Keratinocyte (primary cell): ENCODE measurements around the gene TNFRSF6B. TPM values are rescaled to one million over a fixed set of nuclear protein-coding genes. Genes with fewer than 3 reads are reported as not detected.

Experiments
- DNase-seq: peaks from one replicate; pipeline ENCODE4 v3.0.0-alpha.2; 2011; ENCODE audit warnings: low read depth, missing footprints, low spot score
- FAIRE-seq: peaks from 2 replicates; lab custom pipeline; 2011; peaks lifted over from hg19 to GRCh38; lab: Jason Lieb, UNC
- H2AFZ ChIP-seq: 2 replicates; pipeline ENCODE4 v1.6.0; 2012; ENCODE audit warnings: low read length, control low read depth, inconsistent platforms; ENCODE audit not compliant: control insufficient read depth
- H3K27ac ChIP-seq: 2 replicates; pipeline ENCODE4 v1.5.1; 2011; ENCODE audit warnings: low read length; ENCODE audit not compliant: control insufficient read depth, insufficient read depth
- H3K27me3 ChIP-seq: 3 replicates; pipeline ENCODE4 v1.6.0; 2011; ENCODE audit warnings: low read length; ENCODE audit not compliant: control insufficient read depth, insufficient read depth; ENCODE audit errors: extremely low read depth
- H3K36me3 ChIP-seq, 2 experiments: 2 replicates in 1 of 2; 3 replicates in 1 of 2; pipeline ENCODE4 v1.5.1; 2011; ENCODE audit warnings: low read length in 2 of 2, mild to moderate bottlenecking in 1 of 2; ENCODE audit not compliant: control insufficient read depth in 2 of 2, insufficient read depth in 2 of 2; ENCODE audit errors: extremely low read depth in 1 of 2
- H3K4me1 ChIP-seq: 3 replicates; pipeline ENCODE4 v1.5.1; 2011; ENCODE audit warnings: low read length; ENCODE audit not compliant: control insufficient read depth, insufficient read depth; ENCODE audit errors: extremely low read depth
- H3K4me2 ChIP-seq: 3 replicates; pipeline ENCODE4 v1.6.0; 2011; ENCODE audit warnings: low read depth, low read length; ENCODE audit not compliant: control insufficient read depth, insufficient read depth; ENCODE audit errors: extremely low read depth
- H3K4me3 ChIP-seq, 3 experiments: fragments of 200-600 bp in 1 of 3; sonication (generic) in 1 of 3; 2 replicates in 2 of 3; 3 replicates in 1 of 3; pipeline ENCODE4 v1.5.1; 2011 to 2016; ENCODE audit warnings: low read length in 3 of 3, mild to moderate bottlenecking in 3 of 3, control low read depth in 2 of 3, inconsistent platforms in 1 of 3, low read depth in 1 of 3, mixed read lengths in 1 of 3, mixed run types in 1 of 3, moderate library complexity in 1 of 3; ENCODE audit not compliant: control insufficient read depth in 2 of 3, insufficient read depth in 2 of 3; ENCODE audit errors: extremely low read depth in 1 of 3
- H3K79me2 ChIP-seq: 2 replicates; pipeline ENCODE4 v1.6.0; 2012; ENCODE audit warnings: low read length; ENCODE audit not compliant: control insufficient read depth, insufficient read depth
- H3K9ac ChIP-seq: 3 replicates; pipeline ENCODE4 v1.6.0; 2011; ENCODE audit warnings: low read length; ENCODE audit not compliant: control insufficient read depth, insufficient read depth; ENCODE audit errors: extremely low read depth
- H3K9me1 ChIP-seq: 3 replicates; pipeline ENCODE4 v1.6.0; 2011; ENCODE audit warnings: low read length; ENCODE audit not compliant: control insufficient read depth, insufficient read depth; ENCODE audit errors: extremely low read depth
- H3K9me3 ChIP-seq: 2 replicates; pipeline ENCODE4 v1.5.1; 2012; ENCODE audit warnings: low read depth, low read length; ENCODE audit not compliant: control insufficient read depth
- H4K20me1 ChIP-seq: 3 replicates; pipeline ENCODE4 v1.6.0; 2011; ENCODE audit warnings: low read length; ENCODE audit not compliant: control insufficient read depth, insufficient read depth; ENCODE audit errors: extremely low read depth
- CTCF ChIP-seq, 3 experiments: IDR thresholded peaks in 1 of 3; conservative IDR thresholded peaks in 1 of 3; optimal IDR thresholded peaks in 1 of 3; 2 replicates in 2 of 3; 3 replicates in 1 of 3; pipeline versions ENCODE3 to v1.5.1; 2011; ENCODE audit warnings: low read length in 3 of 3, mild to moderate bottlenecking in 3 of 3, moderate library complexity in 2 of 3, control low read depth in 1 of 3, inconsistent platforms in 1 of 3; ENCODE audit not compliant: insufficient read depth in 2 of 3; ENCODE audit errors: extremely low read depth in 1 of 3
- EZH2 ChIP-seq: IDR thresholded peaks from one replicate; pipeline ENCODE4 v1.6.1; 2012; ENCODE audit warnings: inconsistent platforms, mild to moderate bottlenecking, low read length, moderate library complexity
- dilution Hi-C: fragments of 300-500 bp; cut with MboI; formaldehyde crosslinking; loops from one replicate; pipeline ENCODE4 v1.7.0; 2020; ENCODE audit warnings: low sequenced_read_pairs; ENCODE audit not compliant: extremely low pct_ligation_motif_present
- polyA plus RNA-seq, 5 experiments: library from polyadenylated mRNA; depleted of rRNA in 3 of 5; stranded (reverse) in 3 of 5; stranded (forward) in 1 of 5; unstranded in 1 of 5; fragments of >200 nt; gene quantifications; 1 replicate in 1 of 5; 2 replicates in 3 of 5; 3 replicates in 1 of 5; pipeline versions ENCODE4 v1.2.1 to v1.2.3, GENCODE V29; 2011 to 2012; ENCODE audit warnings: missing spikeins in 2 of 5, low read depth in 1 of 5, low replicate concordance in 1 of 5

TNFRSF6B gene
- polyA plus RNA-seq, 1 donor (not counting 4 experiments of a cell fraction or from before 2014, with no cell fraction given) = 51.9 TPM

DNA sequence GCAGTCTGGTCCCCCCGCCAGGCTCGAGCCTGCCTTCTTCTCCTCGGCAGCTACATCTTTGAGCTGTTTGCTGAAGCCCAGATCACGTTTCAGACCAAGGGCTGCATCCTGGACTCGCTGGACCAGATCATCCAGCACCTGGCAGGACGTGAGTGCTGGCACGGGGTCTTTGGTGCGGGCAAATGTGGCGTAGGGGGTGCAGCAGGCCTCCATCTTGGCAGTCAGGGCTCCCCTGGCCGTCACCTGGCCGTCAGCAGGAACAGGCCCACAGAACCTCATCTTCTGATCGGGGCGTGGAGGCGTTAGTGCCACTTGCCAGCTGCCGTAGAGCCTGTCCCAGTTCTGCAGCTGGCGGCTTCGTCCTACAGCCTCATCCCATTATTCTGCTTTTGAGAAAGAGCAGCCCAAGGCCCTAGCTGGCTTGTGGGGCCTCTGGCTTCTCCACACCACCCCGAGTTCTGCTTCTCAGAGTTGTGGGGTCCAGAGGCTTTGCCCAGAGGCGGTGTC is 16.6 kb upstream of the TNFRSF6B start:
- H4K20me1 ChIP-seq = no peaks in the 10 kb centered on the region
- no peaks in the 10 kb centered on the region for H3K27me3 ChIP-seq
- H3K9me3 ChIP-seq = no peaks in the 10 kb centered on the region
- H3K4me3 ChIP-seq = no peak overlapping the region
- H3K9ac ChIP-seq = no peak overlapping the region
- H3K4me1 ChIP-seq = peaks cover 21% of the 10 kb centered on the region
- no peak overlapping the region for H3K4me2 ChIP-seq
- no peaks in the 10 kb centered on the region for H3K9me1 ChIP-seq
- dilution Hi-C loops = no loop called here
- peaks cover 14 to 21% of the 10 kb centered on the region in 2 experiments for H3K36me3 ChIP-seq
- TF ChIP-seq CTCF (optimal IDR thresholded peaks at IDR 0.05 in 1 of 3, IDR thresholded peaks at IDR 0.05 in 1 of 3, conservative IDR thresholded peaks at IDR 0.05 in 1 of 3; ENCODE audit: extremely low read depth in 1 of 3, insufficient read depth in 2 of 3, low read length in 3 of 3) = no peak
- TF ChIP-seq EZH2 = no peak
- H3K27ac ChIP-seq = no peak overlapping the region
- no peak for DNase-seq
- H3K79me2 ChIP-seq = no peaks in the 10 kb centered on the region
- FAIRE-seq = no peak
- H2AFZ ChIP-seq = no peak overlapping the region

DNA sequence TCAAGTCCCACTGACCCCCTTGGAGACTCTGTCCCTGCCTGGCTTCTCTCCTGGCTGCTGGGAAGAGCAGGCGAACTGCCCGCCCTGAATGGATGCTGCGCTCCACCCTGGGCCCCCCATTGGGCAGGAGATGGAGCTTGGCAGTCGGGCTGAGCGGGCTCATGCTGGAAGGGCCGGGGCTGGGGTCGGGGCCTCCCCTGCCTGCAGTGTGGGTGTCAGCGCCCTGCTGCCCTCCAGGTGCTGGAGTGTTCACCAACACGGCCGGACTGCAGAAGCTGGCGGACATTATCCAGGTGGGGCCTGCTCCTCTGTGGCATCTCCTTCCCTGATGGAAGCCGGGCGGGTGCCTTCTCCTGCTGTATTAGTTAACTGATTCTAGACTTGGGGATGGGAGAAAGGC is 16.0 kb upstream of the TNFRSF6B start:
- DNase-seq = no peak
- dilution Hi-C loops = no loop called here
- H3K9me3 ChIP-seq = no peaks in the 10 kb centered on the region
- TF ChIP-seq EZH2 = no peak
- no peak for TF ChIP-seq CTCF (optimal IDR thresholded peaks at IDR 0.05 in 1 of 3, IDR thresholded peaks at IDR 0.05 in 1 of 3, conservative IDR thresholded peaks at IDR 0.05 in 1 of 3; ENCODE audit: extremely low read depth in 1 of 3, insufficient read depth in 2 of 3, low read length in 3 of 3)
- no peaks in the 10 kb centered on the region for H3K27me3 ChIP-seq
- H2AFZ ChIP-seq = no peak overlapping the region
- peaks cover 21% of the 10 kb centered on the region for H3K4me1 ChIP-seq
- H3K9me1 ChIP-seq = no peaks in the 10 kb centered on the region
- H3K9ac ChIP-seq = no peak overlapping the region
- no peaks in the 10 kb centered on the region for H4K20me1 ChIP-seq
- no peak overlapping the region for H3K4me2 ChIP-seq
- H3K36me3 ChIP-seq = peaks cover 11 to 21% of the 10 kb centered on the region in 2 experiments
- no peak overlapping the region for H3K4me3 ChIP-seq
- H3K27ac ChIP-seq = no peak overlapping the region
- no peak for FAIRE-seq
- H3K79me2 ChIP-seq = no peaks in the 10 kb centered on the region
